Activated CD8-positive, alpha-beta memory T cell treated with anti-CD3 and anti-CD28 coated beads, Interleukin-2, amount 50 U/mL, for 1 hour (primary cell): ENCODE data around the gene PIEZO2.

Source experiments
- DNase-seq: peaks from one replicate; pipeline ENCODE4 v3.0.0-alpha.2; 2020; ENCODE audit errors: extremely low read depth

PIEZO2 gene

DNA sequence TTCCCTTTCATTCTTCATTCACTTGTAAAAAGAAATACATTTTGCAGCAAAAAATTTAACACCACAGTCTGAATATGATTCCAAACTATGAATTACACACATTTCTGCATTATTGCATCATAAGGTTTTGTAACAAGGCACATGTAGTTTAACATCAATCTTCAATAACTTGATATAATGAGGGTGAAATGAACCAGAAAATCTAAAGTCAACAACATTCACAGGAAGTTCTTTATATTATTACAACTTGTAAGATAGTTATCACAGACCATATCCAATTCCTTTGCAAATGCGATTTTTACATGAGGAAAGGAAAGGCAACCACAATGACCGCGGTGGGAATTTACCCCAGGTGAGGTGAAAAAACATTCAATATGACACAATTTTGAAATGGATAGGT is 410.2 kb downstream of the PIEZO2 start:
- no peak for DNase-seq

DNA sequence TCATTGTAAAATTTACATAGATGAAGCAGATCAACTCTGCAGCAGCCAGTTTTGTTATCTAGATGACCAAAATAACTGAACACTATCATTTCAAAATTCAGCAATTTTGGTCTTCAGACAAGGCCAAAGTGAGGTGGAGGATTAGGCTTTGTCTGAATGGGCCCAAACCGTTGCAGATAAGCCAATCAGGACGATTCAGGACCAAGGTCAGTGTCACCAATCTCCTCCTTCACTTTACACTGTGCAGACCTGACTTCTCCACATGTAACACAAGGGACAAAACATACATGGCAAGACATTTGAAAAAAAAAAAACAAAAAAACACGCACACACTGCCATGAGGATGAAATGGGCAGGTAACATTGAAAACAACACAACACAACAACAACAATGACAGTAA is 412.4 kb downstream of the PIEZO2 start:
- no peak for DNase-seq

DNA sequence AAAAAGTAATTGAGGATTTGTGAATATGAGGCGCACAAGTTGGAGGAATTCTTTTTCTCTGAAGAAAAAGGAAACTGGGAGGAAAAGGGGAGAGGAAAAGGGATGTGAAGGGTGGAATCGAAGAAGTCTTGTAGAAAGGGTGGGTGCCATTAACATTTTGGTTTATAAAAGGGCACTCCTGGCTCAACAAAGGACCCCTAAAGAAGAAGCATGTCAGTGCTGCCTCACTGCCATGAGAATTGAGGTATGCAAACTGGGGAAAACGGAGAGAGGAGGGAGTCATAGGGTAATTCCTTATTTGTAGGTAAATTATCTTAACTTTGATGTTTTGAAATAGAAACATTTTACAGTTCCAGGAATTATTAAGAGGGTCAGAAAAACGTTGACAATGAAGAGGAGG is 416.4 kb downstream of the PIEZO2 start:
- no peak for DNase-seq

DNA sequence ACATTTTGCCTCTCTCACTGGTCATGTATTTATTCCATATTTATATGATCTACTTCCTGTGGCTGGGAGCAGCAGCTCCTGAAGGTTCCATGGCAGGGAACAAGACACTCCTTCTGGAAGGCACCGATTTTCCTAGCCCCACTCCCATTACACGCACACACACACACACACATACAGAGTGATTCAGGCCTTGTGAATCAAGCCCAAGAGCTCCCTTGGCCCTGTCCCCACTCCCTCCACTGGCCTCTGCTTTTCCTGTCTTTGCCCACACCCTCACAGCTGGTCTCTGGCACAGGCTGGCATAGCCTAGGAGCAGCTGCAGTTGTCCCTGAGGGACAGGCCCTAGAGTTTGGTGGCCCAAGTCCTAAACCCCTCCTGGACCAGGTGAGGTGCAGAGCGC is 421.9 kb downstream of the PIEZO2 start:
- DNase-seq, result no peak

DNA sequence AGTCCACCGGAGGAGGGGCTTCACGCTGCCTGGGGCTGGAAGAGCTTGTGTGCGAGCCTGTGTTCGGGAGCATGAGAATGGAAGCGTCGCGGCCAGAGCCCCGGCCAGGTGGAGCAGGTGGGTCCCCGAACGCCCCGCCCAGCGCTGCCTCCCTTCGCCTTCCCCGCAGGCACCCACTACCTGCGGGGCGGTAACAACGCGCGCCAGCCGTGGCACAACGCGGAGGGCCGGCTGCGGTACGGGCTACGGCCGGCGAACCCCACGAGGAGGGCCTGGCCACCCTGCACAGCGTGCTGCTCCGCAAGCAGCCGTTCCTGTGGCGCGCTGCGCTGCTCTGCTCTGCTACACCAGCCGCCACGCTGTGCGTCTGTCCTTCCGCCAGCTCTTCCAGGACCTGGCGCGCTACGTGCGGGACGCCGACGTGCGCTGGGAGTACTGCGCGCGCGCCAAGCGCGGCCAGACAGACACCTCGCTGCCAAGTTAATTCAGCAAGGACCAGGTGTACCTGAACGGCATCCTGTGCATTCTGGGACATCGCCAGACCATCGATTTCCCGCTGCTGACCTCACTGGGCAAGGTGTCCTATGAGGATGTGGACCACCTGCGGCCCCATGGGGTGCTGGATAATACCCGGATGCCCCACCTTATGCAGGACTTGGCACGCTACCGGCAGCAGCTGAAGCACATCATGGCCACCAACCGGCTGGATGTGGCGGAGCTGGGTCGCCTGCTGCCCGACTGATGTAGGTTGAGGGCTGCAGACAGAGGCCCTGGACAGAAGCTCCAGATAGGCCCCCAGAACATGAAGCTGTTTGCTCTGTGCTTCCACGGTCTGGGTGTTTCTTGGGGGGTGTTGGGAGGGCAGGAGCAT is 422.9 kb downstream of the PIEZO2 start:
- no peak for DNase-seq

DNA sequence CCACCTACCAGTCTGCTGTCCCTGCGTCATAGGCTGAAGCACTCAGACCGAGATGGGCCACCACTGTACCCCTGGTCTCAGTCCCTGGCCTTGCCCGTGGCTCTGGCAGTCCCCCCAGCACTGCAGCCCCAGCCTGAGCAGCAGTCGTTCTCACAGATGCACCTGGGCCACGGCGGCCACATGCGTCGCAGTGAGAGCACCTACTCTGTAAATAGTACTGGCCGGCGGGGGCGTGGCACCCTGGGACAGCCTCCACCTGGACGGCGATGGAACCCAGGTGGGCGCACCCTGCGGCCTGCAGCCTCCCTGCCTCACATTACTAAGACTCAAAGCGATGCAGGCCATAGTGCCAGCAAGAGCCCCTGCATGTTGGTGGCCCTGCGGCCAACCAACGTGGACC is 424.7 kb downstream of the PIEZO2 start:
- no peak for DNase-seq

DNA sequence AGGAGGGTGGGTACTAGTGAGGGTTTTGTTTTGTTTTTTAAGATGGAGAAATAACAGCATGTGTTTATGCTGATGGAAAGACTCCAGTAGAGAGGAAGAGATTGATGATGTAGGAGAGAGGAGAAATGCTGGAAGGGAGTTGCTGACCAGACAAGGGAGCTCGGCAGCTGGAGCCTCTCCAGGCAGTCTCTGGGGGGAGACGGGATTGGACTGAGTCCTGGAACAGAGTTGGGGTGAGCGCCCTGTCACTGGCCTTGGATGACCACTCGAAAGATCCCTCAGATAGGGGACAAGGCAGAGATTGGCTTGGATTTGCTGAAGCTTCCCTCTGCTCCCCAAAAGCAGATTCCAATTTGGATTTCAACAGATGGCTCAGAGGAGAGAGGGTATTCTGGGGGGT is 425.9 kb downstream of the PIEZO2 start:
- no peak for DNase-seq

DNA sequence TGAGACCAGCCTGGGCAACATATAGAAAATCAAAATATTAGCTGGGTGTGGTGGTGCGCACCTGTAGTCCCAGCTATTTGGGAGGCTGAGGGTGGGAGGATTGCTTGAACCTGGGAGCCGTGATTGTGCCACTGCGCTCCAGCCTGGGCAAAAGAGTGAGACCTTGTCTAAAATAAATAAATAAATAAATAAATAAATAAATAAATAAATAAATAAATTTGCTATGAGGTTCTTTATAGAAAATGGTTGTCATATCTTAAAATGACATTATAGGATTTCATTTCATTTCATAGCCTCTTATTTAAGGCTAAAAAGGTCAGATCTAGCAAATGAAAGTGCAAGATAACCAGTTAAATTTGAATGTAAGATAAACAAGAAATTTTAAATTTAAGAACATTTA is 430.6 kb downstream of the PIEZO2 start:
- no peak for DNase-seq

DNA sequence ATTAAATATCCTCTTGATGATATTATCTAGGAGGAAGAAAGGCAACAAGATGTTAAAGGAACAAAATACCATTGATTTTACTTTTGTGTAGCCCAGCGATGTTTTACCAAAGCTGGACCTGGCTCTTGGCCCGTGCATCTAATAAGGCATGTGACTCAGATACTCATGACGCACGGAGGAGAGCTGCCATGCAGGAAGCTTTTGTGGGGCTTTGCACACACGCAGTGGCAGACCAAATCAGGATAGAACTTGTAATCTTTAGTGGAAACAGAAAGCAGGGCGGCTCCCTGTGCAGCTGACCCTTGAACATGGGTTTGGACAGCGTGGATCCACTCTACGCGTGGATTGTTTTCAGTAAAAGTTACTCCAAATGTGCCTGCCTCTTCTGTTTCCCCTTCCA is 433.6 kb downstream of the PIEZO2 start:
- no peak for DNase-seq

DNA sequence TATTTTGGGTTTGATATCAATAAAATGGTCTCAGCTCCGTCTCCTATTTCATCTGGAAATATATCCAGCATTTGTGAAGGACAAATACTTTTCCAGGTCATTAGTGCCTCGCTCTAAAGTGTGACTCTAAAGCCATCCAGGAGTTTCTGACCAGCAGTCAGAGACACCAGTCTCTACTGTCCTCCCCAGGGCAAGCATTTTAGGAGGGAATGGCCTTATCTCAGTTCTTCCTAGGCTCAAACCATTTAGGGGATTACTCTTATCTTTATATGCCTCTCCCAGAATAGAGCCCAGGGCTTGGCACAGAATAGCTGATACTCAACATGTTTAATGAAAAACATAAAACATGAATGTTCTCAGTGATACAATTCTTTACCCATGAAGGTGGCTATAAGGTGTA is 436.0 kb downstream of the PIEZO2 start:
- DNase-seq, result no peak

DNA sequence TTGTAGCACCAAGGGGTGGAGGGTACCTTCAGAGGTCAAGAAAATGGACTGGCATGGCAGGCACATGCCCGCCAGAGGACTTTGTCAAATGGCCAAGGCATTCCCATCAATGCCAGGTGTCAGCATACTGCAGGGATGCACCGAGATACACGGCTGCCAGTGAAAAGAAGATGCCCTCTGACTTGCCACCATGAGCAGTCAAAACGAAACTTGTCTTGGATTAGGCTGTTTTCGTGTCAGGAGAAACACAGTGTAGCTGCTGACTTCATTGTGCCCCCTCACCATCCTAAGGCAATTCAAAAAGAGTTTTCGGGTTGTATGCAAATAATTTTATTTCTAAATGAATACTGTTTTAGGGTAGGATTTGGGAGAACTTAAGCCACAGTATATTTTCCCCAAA is 442.1 kb downstream of the PIEZO2 start:
- DNase-seq, result no peak

DNA sequence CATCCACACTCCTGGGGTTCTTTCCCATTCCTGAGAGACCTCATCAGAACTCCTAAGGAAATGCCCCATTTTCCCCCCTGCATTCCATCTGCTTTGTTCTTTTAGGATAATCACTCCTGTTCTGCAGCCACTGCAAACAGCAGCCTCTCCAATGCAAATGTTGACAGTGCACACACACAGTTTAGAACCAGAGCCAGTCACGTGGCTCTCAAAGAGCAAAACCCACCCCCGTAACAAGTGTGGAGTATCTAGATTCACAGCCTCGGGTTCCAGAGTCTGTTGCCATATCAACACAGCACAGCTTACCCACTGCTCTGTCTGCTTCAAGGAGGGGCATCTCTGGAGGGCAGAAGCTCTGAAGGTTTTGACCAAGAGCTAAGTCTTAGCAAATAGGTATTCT is 443.6 kb downstream of the PIEZO2 start:
- DNase-seq, result no peak

DNA sequence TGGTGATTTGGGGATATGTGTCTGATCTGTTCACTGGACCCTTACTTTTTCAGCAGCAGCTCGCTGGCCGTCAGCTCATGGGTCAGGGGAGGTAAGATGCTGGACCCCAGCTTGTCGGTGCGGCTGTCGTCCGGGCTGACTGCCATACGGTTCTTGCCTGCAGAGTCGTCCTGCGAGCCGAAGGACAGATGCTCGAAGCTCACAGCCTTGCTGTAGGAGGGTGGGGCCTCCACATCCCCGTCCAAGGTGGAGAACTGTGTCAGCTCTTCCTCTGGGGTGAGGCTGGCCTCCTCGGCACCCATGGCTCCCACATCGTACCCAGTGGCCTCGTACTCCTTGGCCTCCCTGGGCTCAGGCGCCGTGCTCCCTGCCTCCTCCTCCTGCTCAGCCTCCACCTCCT is 444.1 kb downstream of the PIEZO2 start:
- DNase-seq, result no peak

DNA sequence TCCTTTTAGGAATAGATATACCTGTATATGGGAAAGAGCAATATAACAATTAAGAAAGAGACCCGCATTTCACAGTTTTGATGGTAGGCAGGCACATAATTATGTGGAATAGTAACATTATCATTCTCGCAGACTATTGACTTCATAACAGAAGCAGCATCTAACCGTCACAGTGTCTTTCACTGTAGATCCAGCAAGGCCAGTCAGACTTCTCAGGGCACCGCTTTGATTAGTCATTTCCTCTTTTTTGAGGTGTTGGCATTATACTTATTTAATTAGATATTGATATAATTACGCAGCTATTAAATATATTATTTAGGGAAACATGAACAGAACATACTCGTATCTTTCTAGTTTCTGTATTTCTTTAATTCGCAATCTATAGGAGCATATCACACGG is 447.2 kb downstream of the PIEZO2 start:
- DNase-seq, result no peak

DNA sequence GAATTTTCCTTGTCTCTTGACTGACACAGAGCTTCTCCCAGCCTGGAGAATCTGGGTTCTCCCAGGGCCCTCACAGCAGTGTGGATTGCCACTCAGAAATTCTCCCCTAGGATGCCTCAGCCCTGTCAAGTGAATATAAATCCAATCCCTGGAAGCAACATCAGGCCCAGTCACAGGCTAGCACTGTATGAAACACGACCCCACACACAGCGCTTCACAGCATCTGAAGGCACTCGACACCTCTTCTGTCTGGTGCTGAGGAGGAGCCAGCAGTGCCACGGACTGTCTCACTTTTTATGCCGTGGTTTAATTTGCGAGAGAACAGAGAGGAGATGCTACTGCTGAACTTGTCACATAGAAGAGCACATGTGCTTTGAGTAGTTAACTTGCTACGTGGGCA is 459.0 kb downstream of the PIEZO2 start:
- DNase-seq, result no peak

DNA sequence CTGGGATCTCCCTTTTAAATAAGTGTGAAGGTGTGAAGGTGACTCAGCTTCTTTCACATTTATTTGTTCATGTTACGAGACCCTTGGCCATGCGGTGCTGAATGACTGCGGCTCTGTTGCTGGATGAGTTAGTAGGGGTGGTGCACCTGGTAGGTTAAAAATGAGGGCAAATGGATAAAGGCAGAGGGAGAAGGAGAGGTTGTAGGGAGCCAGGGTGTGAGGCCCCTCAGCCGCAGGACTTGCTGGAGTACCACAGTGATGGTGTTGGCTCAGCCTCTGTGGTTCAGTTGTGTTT is 459.4 kb downstream of the PIEZO2 start:
- no peak for DNase-seq

DNA sequence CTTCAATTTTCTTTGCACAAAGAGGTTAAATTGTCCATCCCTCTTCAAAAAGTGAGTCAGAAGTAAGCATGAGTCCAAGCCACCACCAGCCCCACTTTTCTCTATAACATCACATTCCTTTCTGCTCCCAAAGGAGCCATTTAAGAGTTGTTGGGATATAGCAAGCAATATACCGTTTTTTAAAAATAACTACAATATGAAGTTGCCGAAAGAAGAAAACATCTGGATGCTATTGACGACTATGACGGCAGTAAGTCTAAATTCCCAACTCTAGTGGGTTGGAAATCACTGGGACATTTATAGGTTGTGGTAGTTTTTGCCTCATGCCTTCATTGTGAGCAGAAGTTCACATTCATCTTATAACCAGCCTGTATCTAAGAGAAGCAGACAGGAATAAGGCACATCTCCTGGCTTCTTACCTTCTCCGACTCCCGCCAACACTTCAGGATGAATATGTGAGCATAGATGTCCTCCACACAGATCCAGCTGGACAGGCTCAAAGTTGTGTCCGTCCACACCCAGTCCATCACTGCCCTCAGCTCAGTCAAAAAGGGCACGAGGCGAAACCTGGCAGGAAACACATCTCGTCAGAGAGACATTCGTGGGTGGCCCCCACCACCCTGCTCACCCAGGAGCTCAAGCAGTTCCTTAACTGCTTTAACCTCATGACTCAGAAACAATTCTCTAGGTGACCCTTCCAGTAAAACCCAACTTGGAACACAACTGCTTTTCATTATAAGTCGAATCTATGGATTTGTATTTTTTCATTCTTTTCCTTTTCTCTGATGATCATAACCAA is 459.9 kb downstream of the PIEZO2 start:
- DNase-seq, result no peak

DNA sequence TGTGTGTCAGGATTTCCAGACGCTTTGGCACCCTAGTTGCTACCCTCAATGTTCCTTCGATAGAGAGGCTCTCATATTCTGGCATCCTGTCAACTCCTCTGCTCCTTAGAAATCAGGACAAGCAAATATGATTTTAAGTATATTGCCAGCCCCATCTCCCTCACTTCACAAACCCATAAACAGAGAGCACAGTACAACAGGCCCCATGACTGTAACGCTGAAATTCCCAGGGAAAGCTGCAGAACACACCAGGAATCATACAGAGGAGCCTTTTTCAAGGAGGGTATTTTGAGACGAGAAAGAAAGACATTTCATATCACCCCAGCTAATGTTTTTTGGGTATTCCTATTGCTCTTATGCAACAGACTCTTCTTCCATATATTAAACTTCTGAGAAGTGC is 460.6 kb downstream of the PIEZO2 start:
- no peak for DNase-seq

DNA sequence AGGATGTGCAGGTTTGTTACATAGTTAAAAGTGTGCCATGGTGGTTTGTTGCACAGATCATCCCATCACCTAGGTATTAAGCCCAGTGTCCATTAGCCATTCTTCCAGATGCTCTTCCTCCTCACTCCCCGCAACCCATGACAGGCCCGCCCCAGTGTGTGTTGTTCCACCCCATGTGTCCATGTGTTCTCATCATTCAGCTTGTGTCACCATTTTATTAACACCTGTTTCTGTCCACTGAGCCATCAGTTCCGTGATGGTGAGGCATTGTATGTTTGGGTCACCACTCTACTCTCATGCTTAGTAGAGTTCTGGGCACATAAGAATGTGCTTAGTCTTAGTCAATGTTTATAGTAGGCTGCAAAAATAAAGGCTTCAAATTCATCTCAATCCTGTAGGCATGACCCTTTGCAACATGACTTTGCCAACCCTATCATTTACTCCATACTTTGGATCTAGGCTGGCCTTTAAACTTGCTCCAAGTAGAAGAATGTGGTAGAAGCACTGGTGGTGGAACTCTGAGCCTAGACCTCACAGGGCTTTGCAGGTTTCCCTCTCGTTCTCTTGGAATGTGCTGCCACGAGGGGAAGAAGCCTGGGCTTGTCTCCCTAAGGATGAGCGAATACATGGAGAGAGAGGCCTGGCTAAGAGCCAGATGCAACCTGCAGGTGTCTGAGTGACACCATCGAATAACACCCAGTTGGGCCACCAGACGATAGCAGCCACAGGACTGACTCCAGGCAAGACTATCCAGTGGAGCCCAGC is 462.0 kb downstream of the PIEZO2 start:
- no peak for DNase-seq

DNA sequence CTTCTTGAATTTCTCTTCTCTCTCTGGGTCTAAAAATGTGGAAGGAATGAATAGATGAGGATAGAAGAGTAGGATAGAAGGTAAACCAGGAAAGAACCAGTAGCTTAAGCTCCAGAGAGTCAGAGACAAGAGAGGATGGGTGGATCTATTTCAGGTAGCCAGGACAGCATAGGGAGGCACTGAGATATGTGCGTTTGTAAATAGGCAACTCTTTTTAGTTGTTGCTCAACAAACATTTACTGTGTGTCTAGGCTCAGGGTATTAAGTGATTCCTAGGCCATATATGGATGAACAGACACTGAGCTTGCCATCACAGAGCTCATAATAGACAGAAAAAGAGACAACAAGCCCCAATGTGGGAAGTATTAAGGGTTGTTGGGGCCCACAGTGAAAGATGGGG is 463.1 kb downstream of the PIEZO2 start:
- DNase-seq, result no peak

DNA sequence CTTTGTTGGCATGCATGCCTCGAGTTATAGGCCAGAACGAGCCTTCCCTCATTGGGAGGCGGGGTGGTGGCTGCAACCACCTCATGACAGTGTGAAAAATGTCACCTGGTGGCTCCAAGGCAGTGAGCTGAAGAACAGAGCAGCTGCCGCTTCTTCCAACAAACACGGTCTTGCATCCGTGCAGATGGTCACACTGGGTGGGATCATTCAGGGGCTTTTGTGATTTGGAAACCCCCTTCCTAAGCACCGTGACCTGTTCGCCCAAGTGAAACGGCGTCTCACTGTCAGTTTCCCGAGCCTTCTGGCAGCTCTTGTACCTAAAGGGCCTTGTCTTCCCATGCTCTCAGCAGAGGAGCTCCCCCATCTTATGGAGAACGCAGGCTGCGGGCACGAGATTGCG is 463.9 kb downstream of the PIEZO2 start:
- no peak for DNase-seq

DNA sequence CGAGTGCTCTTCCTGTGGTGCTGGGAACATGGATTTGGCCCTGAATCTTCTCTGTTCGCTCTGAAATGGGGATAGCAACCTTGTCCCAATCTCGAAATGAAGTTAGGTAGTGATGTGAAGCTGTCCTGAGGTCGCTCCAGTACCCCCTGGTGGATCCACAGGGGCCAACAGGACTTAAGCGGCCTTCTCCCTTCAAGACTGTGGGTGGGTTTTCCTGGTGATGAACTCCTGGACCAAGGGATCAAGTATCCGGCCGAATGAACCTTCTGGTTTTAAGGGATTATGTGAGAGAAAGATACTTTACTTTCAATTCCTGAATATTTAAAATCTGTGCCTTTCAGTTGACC is 467.0 kb downstream of the PIEZO2 start:
- DNase-seq, result no peak
